GM20000 (cell line): ENCODE measurements around the gene MKNK2.

Source experiments
- DNase-seq: peaks from one replicate; pipeline ENCODE4 v3.0.0; 2012; ENCODE audit warnings: low spot score
- CTCF ChIP-seq: IDR thresholded peaks from 2 replicates; pipeline ENCODE4 v1.5.1; 2012; ENCODE audit warnings: mild to moderate bottlenecking, control low read depth; ENCODE audit errors: extremely low read depth, missing control alignments

MKNK2 gene

DNA sequence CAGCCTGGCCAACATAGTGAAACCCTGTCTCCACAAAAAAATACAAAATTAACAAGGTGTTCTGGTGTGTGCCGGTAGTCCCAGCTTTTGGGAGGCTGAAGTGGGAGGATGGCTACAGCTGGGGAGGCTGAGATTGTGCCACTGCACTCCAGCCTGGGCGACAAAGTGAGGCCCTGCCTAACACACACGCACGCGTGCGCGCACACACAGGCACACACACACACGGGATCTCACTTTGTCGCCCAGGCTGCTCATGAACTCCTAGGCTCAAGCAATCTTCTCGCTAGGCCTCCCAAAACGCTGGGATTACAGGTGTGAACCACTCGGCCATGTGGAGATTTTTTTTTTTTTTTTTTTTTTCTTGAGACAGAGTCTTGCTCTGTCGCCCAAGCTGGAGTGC, 32.3 kb downstream of the MKNK2 start:
- no peak for TF ChIP-seq CTCF
- DNase-seq: no peak

DNA sequence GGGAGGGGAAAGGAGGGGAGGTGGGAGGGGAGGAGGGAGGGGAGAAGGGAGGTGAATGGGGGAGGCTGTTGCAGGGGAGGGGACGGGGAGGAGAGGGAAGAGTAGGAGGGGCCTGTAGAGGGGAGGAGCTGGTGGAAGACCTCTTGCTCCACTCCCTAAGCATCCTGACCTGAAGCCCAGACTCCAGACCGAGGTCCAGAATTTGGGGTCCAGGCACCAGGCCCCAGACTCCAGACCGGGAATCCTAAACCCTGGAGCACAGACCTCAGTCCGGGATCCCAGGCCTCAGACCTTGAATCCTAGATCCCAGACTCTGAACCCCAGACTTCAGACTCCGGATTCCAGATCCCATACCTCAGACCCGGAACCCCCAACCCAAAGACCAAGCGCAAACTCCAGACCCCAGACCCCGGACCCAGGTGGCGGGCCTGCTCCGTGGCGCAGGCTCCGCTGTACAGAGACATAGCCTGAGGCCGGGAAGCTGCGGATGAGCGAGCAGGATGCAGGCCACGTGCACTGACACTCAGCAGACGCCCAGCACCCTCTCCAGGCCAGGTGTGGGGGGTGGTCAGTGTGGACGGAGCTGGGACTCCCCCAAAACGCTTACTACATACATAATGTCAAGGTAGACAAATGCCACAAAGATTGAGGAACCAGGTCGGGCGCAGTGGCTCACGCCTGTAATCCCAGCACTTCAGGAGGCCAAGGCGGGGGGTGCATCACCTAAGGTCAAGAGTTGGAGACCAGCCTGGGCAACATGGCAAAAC, 34.8 kb downstream of the MKNK2 start:
- peak; percentile 91 for DNase-seq
- TF ChIP-seq CTCF: no peak

- no peak for TF ChIP-seq CTCF
- no peak for DNase-seq
Observed at GRCh38 chr19:2015608-2015950, 35.5 kb downstream of the MKNK2 start, which contains the start of gene BTBD2. Gene BTBD2, minus strand, starts transcription at chr19:2015714. Its CDS starts 11 bp downstream, at chr19:2015703.

- TF ChIP-seq CTCF: no peak
- DNase-seq: peak; percentile 89
Observed at GRCh38 chr19:2014731-2015607, 36.1 kb downstream of the MKNK2 start.

DNA sequence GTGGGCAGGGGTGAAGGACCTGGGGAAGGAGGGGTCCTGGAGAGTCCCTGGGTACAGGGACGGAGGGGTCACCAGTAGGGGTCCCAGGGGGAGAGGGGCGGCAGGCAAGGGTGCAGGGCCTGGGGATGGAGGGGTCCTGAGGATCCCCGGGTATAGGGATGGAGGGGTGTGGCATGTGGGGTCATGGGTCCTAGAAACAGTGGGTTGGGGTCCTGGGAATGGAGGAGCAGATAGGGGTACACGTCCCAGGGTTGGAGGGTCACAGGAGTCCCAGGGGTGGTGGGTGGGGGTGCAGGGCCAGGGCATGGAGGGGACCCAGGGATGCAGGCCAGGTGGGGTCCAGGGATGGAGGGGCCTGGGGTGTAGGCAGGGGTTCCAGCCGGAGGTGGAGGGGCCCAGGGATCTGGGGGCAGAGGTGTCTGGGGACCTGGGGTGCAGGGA, 36.9 kb downstream of the MKNK2 start:
- DNase-seq: no peak
- no peak for TF ChIP-seq CTCF

DNA sequence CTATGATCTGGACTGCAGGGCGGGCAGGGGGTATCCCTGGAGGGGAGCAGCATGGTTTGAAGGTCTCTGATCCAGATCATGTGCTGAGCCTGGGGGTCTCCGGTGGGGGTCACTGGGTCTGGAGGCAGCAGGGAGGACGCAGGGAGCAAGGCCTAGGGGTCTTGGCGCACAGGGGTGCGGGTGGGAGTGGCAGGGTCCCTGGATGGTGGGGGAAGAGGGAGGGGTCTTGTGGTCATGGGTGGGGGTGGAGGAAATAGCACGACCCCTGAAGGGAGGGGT, 37.4 kb downstream of the MKNK2 start:
- no peak for TF ChIP-seq CTCF
- no peak for DNase-seq

- TF ChIP-seq CTCF: no peak
- no peak for DNase-seq
Observed at GRCh38 chr19:2012941-2013682, 37.9 kb downstream of the MKNK2 start.
